Stomach smooth muscle (tissue), 2 donors: ENCODE results near the gene TPD52L1.

Experiments
- H3K27ac ChIP-seq: one replicate; pipeline ENCODE4 v1.7.0; 2013; ENCODE audit warnings: mild to moderate bottlenecking, low read length, inconsistent platforms
- H3K27me3 ChIP-seq, 2 donors: one replicate each; pipeline ENCODE4 v1.7.0; 2013; ENCODE audit warnings: low read length in 2 of 2; ENCODE audit not compliant: insufficient read depth in 2 of 2, control insufficient read depth in 1 of 2
- H3K36me3 ChIP-seq, 2 donors: one replicate each; pipeline ENCODE4 v1.7.0; 2013; ENCODE audit warnings: low read length in 2 of 2; ENCODE audit not compliant: control insufficient read depth in 2 of 2, insufficient read depth in 2 of 2
- H3K4me1 ChIP-seq: one replicate; pipeline ENCODE4 v1.7.0; 2013; ENCODE audit warnings: low read length; ENCODE audit not compliant: control insufficient read depth, insufficient read depth
- H3K4me3 ChIP-seq, 2 donors: one replicate each; pipeline ENCODE4 v1.7.0; 2013; ENCODE audit warnings: low read length in 2 of 2
- H3K9ac ChIP-seq, 2 donors: one replicate each; pipeline ENCODE4 v1.7.0; 2013; ENCODE audit warnings: low read length in 2 of 2, mild to moderate bottlenecking in 1 of 2
- H3K9me3 ChIP-seq, 2 donors: one replicate each; pipeline ENCODE4 v1.7.0; 2013; ENCODE audit warnings: low read length in 2 of 2; ENCODE audit not compliant: control insufficient read depth in 2 of 2
- donor health status: healthy.
- donor health status: Pancreatic carcinoma.

Gene TPD52L1

GRCh38 chr6:125153391-125154117 is at the start of gene TPD52L1:
Gene TPD52L1 (plus strand): TSS chr6:125153773. CDS start chr6:125153952, 179 bp downstream.
- peak within 1 kb of the TSS; percentile 24 for H3K27ac ChIP-seq
- peaks cover 0 to 5% of the 10 kb centered on the region in 2 donors for H3K27me3 ChIP-seq
- H3K4me1 ChIP-seq: peaks cover 15% of the 10 kb centered on the region
- peak within 1 kb of the TSS; percentile 68 to 81 for H3K4me3 ChIP-seq
- H3K36me3 ChIP-seq: no peaks in the 10 kb centered on the region
- peak within 1 kb of the TSS; percentile 36 to 75 for H3K9ac ChIP-seq
- no peaks in the 10 kb centered on the region for H3K9me3 ChIP-seq

GRCh38 chr6:125104425-125104824 is 49.1 kb upstream of the TPD52L1 start:
- no peak overlapping the region for H3K27ac ChIP-seq
- H3K36me3 ChIP-seq: no peaks in the 10 kb centered on the region
- H3K4me3 ChIP-seq: peak overlapping the region in 1 of 2 donors; percentile 3
- H3K9ac ChIP-seq: peak overlapping the region in 1 of 2 donors; percentile 26
- H3K4me1 ChIP-seq: peaks cover 13% of the 10 kb centered on the region
- H3K9me3 ChIP-seq: peaks cover 0 to 4% of the 10 kb centered on the region in 2 donors
- no peaks in the 10 kb centered on the region for H3K27me3 ChIP-seq

- Histone ChIP-seq H3K4me1 (peaks cover 5% of the 10 kb centered on the region), H3K27me3 (no peaks in the 10 kb centered on the region), H3K36me3 (no peaks in the 10 kb centered on the region), H3K9me3 (peaks cover 4 to 12% of the 10 kb centered on the region in 2 donors), H3K4me3 (no peak overlapping the region), H3K27ac (no peak overlapping the region), H3K9ac (no peak overlapping the region)
Measured at GRCh38 chr6:125107048-125107447, 46.5 kb upstream of the TPD52L1 start.

GRCh38 chr6:125107896-125108295 is 45.7 kb upstream of the TPD52L1 start:
- no peak overlapping the region for H3K4me3 ChIP-seq

DNA sequence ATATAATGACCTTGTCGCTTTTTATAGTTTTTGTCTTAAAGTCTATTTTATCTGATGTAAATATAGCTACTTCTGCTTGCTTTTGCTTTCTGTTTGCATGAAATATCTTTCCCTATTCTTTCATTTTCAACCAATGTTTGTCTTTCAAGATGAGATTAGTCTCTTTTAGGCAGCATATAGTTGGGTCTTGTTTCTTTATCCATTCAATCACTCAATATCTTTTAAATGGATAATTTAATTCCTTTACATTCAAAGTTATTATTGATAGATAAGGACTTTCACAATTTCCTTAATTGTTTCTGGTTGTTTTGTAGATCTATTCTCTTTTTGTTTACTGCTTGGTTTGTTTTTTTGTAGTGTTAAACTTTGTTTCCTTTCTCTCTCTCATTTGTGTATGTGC is 43.5 kb upstream of the TPD52L1 start:
- H3K27ac ChIP-seq: no peak overlapping the region

More at GRCh38 chr6:125107896-125108295, 45.7 kb upstream of the TPD52L1 start:
- Histone ChIP-seq H3K36me3 (no peaks in the 10 kb centered on the region), H3K9me3 (peaks cover 4 to 12% of the 10 kb centered on the region in 2 donors), H3K4me1 (peaks cover 5% of the 10 kb centered on the region), H3K27ac (no peak overlapping the region), H3K27me3 (no peaks in the 10 kb centered on the region), H3K9ac (no peak overlapping the region)

GRCh38 chr6:125111219-125111983 is 42.2 kb upstream of the TPD52L1 start:
- H3K27me3 ChIP-seq: no peaks in the 10 kb centered on the region
- no peaks in the 10 kb centered on the region for H3K36me3 ChIP-seq
- H3K27ac ChIP-seq: no peak overlapping the region
- no peaks in the 10 kb centered on the region for H3K4me1 ChIP-seq
- H3K9ac ChIP-seq: no peak overlapping the region
- H3K9me3 ChIP-seq: peaks cover 4 to 8% of the 10 kb centered on the region in 2 donors
- no peak overlapping the region for H3K4me3 ChIP-seq

More for the DNA sequence above, 43.5 kb upstream of the TPD52L1 start:
- H3K4me3 ChIP-seq: no peak overlapping the region
- no peaks in the 10 kb centered on the region for H3K36me3 ChIP-seq
- H3K9ac ChIP-seq: no peak overlapping the region
- H3K27me3 ChIP-seq: no peaks in the 10 kb centered on the region
- peaks cover 4 to 12% of the 10 kb centered on the region in 2 donors for H3K9me3 ChIP-seq
- H3K4me1 ChIP-seq: no peaks in the 10 kb centered on the region

GRCh38 chr6:125112934-125113333 is 40.6 kb upstream of the TPD52L1 start:
- peaks cover 4 to 8% of the 10 kb centered on the region in 2 donors for H3K9me3 ChIP-seq
- H3K9ac ChIP-seq: no peak overlapping the region
- H3K4me3 ChIP-seq: no peak overlapping the region
- no peak overlapping the region for H3K27ac ChIP-seq
- no peaks in the 10 kb centered on the region for H3K27me3 ChIP-seq
- H3K4me1 ChIP-seq: no peaks in the 10 kb centered on the region
- no peaks in the 10 kb centered on the region for H3K36me3 ChIP-seq

DNA sequence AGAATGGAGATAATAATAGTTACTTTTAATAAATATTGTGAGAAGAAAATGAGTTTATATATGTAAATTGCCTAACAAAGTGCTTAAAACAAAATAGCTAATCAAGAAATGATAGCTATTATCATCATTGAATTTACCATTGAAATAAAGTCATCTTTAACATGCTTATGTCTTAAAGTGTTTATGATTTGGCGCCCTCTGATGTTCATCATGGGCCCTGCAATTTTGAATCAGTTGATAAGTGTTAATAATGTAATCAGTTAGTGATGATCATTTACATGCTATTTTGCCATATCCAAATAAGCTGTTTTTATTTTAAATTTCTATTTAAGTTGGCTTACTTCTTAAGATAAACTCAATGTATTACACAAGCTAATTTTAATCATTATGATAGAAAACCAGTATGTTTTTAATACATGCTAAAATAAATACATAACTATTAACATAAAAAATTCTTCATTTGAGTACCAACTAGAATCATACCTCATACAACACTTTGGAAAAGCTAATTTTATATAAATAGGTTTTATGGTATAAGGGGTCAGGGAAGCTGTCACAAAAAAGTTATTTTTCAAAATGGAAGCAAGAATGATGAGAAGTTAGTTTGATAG is 39.2 kb upstream of the TPD52L1 start:
- no peak overlapping the region for H3K4me3 ChIP-seq
- peaks cover 4 to 8% of the 10 kb centered on the region in 2 donors for H3K9me3 ChIP-seq
- H3K27me3 ChIP-seq: no peaks in the 10 kb centered on the region
- H3K4me1 ChIP-seq: no peaks in the 10 kb centered on the region
- H3K9ac ChIP-seq: no peak overlapping the region
- no peak overlapping the region for H3K27ac ChIP-seq
- no peaks in the 10 kb centered on the region for H3K36me3 ChIP-seq

- H3K27me3 ChIP-seq: no peaks in the 10 kb centered on the region
- H3K36me3 ChIP-seq: no peaks in the 10 kb centered on the region
- H3K4me1 ChIP-seq: no peaks in the 10 kb centered on the region
- H3K9me3 ChIP-seq: no peaks in the 10 kb centered on the region
- no peak overlapping the region for H3K9ac ChIP-seq
- no peak overlapping the region for H3K27ac ChIP-seq
- H3K4me3 ChIP-seq: no peak overlapping the region
Measured at GRCh38 chr6:125116170-125116569, 37.4 kb upstream of the TPD52L1 start.

DNA sequence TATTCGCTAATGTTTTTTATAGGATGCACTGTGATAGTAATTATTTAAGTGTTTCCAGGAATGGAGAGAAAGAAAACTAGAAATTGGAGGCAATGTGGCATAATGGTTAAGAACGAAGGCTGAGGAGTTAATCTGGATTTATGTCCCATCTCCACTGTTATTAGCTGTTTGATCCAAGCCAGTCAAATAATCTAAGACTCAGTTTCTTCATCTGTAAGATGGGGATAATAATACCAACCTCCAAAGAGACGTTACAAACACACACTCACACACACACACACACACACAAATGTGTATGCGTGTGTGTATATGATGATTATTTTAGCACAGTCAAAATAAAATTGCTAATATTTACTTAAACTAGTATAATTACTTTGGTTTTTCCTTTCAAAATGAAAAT is 36.9 kb upstream of the TPD52L1 start:
- Histone ChIP-seq H3K27ac (no peak overlapping the region), H3K4me3 (no peak overlapping the region), H3K9me3 (no peaks in the 10 kb centered on the region), H3K9ac (no peak overlapping the region), H3K4me1 (no peaks in the 10 kb centered on the region), H3K36me3 (no peaks in the 10 kb centered on the region), H3K27me3 (no peaks in the 10 kb centered on the region)
